BLaER1 (cell line): ENCODE data around the gene PRCC.

Experiments
- H3K27ac ChIP-seq: shearing (Covaris generic); formaldehyde crosslinking; 2 replicates; pipeline ENCODE4 v1.8.1; 2022
- H3K27me3 ChIP-seq: shearing (Covaris generic); formaldehyde crosslinking; 2 replicates; pipeline ENCODE4 v1.8.1; 2022
- H3K36me3 ChIP-seq: shearing (Covaris generic); formaldehyde crosslinking; 2 replicates; pipeline ENCODE4 v1.8.1; 2022
- H3K4me1 ChIP-seq: shearing (Covaris generic); formaldehyde crosslinking; 2 replicates; pipeline ENCODE4 v1.8.1; 2022
- H3K4me2 ChIP-seq: shearing (Covaris generic); formaldehyde crosslinking; 2 replicates; pipeline ENCODE4 v1.8.1; 2022
- H3K4me3 ChIP-seq: shearing (Covaris generic); formaldehyde crosslinking; 2 replicates; pipeline ENCODE4 v1.8.1; 2022
- H3K9ac ChIP-seq: shearing (Covaris generic); formaldehyde crosslinking; 2 replicates; pipeline ENCODE4 v1.8.1; 2022
- H3K9me3 ChIP-seq: shearing (Covaris generic); formaldehyde crosslinking; 2 replicates; pipeline ENCODE4 v1.8.1; 2022
- H4K20me1 ChIP-seq: shearing (Covaris generic); formaldehyde crosslinking; 2 replicates; pipeline ENCODE4 v1.8.1; 2022
- Cebpa-rat ChIP-seq: shearing (Covaris generic); IDR thresholded peaks from 2 replicates; pipeline ENCODE4 v1.8.1; 2022

Gene PRCC

GRCh38 chr1:156744344-156744743 lies 23.0 kb upstream of the PRCC start:
- no peak for TF ChIP-seq Cebpa-rat
- H3K36me3 ChIP-seq, result peaks cover 62% of the 10 kb centered on the region
- H3K27me3 ChIP-seq, result no peaks in the 10 kb centered on the region
- no peak overlapping the region for H3K4me3 ChIP-seq
- H3K4me1 ChIP-seq, result peaks cover 74% of the 10 kb centered on the region
- no peaks in the 10 kb centered on the region for H3K9me3 ChIP-seq
- H4K20me1 ChIP-seq, result peaks cover 63% of the 10 kb centered on the region
- no peak overlapping the region; the same call in 1 of the 2 replicates for H3K27ac ChIP-seq
- no peak overlapping the region; the same call in 1 of the 2 replicates for H3K9ac ChIP-seq
- H3K4me2 ChIP-seq, result no peak overlapping the region

GRCh38 chr1:156744786-156745419 lies 22.4 kb upstream of the PRCC start:
- Histone ChIP-seq H3K4me3 (no peak overlapping the region), H3K36me3 (peaks cover 66% of the 10 kb centered on the region), H3K27me3 (no peaks in the 10 kb centered on the region), H4K20me1 (peaks cover 63% of the 10 kb centered on the region), H3K4me2 (peak overlapping the region; percentile 96), H3K9me3 (no peaks in the 10 kb centered on the region), H3K27ac (peak overlapping the region; percentile 70), H3K4me1 (peaks cover 68% of the 10 kb centered on the region), H3K9ac (peak overlapping the region; percentile 6; the same call in 1 of the 2 replicates)
- TF ChIP-seq Cebpa-rat, result no peak

- Histone ChIP-seq H3K4me3 (no peak overlapping the region), H3K27ac (peak overlapping the region; percentile 26; the same call in 1 of the 2 replicates), H3K9ac (no peak overlapping the region), H3K9me3 (no peaks in the 10 kb centered on the region), H3K4me1 (peaks cover 62% of the 10 kb centered on the region), H3K27me3 (no peaks in the 10 kb centered on the region), H3K36me3 (peaks cover 66% of the 10 kb centered on the region), H3K4me2 (peak overlapping the region; percentile 96), H4K20me1 (peaks cover 63% of the 10 kb centered on the region)
- TF ChIP-seq Cebpa-rat, result no peak
Measured at GRCh38 chr1:156745881-156746280, 21.5 kb upstream of the PRCC start.

GRCh38 chr1:156746406-156746727 lies 21.0 kb upstream of the PRCC start:
- Histone ChIP-seq H3K9ac (no peak overlapping the region), H3K4me3 (peak overlapping the region; percentile 84; the same call in 1 of the 2 replicates), H3K4me2 (peak overlapping the region; percentile 96), H3K27me3 (no peaks in the 10 kb centered on the region), H4K20me1 (peaks cover 63% of the 10 kb centered on the region), H3K4me1 (peaks cover 61% of the 10 kb centered on the region), H3K9me3 (no peaks in the 10 kb centered on the region), H3K27ac (peak overlapping the region; percentile 79; the same call in 1 of the 2 replicates), H3K36me3 (peaks cover 66% of the 10 kb centered on the region)
- TF ChIP-seq Cebpa-rat, result no peak

GRCh38 chr1:156746728-156747631 lies 20.4 kb upstream of the PRCC start:
- Histone ChIP-seq H3K27me3 (no peaks in the 10 kb centered on the region), H3K36me3 (peaks cover 60% of the 10 kb centered on the region), H4K20me1 (peaks cover 58% of the 10 kb centered on the region), H3K9me3 (no peaks in the 10 kb centered on the region), H3K4me2 (peak overlapping the region; percentile 96), H3K9ac (peak overlapping the region; percentile 100), H3K27ac (peak overlapping the region; percentile 98), H3K4me1 (peaks cover 55% of the 10 kb centered on the region), H3K4me3 (peak overlapping the region; percentile 84)
- no peak for TF ChIP-seq Cebpa-rat

DNA sequence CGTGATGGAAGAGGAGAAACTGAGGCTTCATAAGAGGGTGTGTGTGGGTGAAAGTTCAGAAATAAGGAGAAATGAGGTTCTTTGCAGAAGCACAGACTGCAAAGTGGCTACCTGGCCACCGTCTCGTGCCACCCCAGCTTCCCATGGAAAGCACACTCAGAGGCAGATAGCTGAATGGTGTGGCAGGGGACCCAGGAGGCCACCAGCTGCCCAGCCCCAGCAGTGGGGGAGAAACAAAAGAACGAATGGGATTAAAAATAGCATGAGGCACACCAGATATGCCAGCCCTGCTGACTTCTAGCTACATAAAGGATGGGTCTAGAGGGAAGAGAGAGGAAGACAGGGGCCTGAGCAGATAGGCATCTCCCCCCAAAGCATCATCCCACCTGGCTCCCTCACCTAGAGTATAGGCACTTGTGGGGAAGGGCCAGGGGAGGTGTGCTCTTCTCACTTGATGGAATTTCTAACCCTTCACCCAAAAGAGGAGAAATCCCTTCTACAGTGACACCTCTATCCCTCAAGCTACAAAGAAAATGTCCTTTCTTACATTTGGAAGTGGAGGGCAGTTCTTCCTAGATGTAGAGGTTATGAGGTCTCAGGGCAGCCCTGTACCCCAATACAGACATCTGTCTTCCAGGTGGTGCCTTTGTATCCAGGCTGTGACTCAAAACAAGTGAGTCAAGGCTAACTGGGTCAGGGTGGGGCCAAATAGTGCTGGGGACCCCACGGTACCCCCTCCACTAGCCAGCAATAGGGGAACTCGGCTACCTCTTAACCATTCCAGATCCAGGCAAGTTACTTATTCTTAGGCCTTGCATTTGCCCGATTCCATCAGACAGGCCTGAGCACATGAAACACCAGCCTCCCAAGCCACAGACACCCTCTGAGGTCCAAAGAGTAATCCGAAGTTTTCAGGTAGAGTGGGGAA lies 19.3 kb upstream of the PRCC start:
- Histone ChIP-seq H3K27me3 (no peaks in the 10 kb centered on the region), H3K36me3 (peaks cover 50% of the 10 kb centered on the region), H3K27ac (peak overlapping the region; percentile 98), H3K9ac (peak overlapping the region; percentile 100), H4K20me1 (peaks cover 48% of the 10 kb centered on the region), H3K4me2 (peak overlapping the region; percentile 96), H3K9me3 (no peaks in the 10 kb centered on the region), H3K4me1 (peaks cover 50% of the 10 kb centered on the region), H3K4me3 (peak overlapping the region; percentile 84)
- TF ChIP-seq Cebpa-rat, result no peak

DNA sequence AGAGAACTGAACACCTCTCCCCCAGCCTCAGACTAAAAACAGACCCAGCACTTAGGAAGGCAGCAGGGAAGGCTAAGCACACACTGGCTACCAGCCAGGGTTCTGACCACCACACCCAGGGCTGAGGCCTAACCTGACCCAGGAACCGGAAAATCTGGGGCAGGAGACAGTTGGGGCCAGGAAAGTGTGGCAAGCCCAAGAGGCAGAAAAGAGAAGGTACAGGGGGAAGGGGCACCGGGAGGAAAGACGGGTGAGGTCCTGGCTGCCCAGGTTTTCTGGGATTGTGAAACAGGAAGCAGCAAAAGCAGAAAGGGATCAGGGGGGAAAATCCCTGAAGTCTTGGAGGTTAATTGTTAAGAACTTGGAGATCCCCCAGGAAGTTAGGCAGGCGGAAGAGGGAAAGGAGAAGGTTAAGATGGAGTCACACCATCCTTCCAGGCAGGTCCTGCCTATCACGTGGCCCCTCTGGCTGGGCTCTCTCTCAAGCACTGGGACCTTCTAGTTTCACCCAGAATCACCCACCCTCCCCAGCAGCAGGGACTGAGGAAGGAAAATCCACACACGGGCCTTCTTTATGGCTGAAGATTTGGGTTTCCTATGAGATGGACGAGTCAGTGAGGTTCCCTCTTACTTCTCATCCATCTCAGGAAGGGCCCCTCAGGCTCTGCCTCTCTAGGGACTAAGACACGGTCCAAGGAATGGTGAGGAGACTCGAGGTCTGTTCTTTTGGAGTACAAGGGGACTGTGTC lies 18.5 kb upstream of the PRCC start:
- TF ChIP-seq Cebpa-rat, result no peak
- H3K27me3 ChIP-seq, result no peaks in the 10 kb centered on the region
- peak overlapping the region; percentile 96 for H3K4me2 ChIP-seq
- H3K4me3 ChIP-seq, result peak overlapping the region; percentile 84
- peaks cover 39% of the 10 kb centered on the region for H4K20me1 ChIP-seq
- no peaks in the 10 kb centered on the region for H3K9me3 ChIP-seq
- peak overlapping the region; percentile 100 for H3K9ac ChIP-seq
- peak overlapping the region; percentile 98 for H3K27ac ChIP-seq
- H3K4me1 ChIP-seq, result peaks cover 50% of the 10 kb centered on the region
- peaks cover 41% of the 10 kb centered on the region for H3K36me3 ChIP-seq

DNA sequence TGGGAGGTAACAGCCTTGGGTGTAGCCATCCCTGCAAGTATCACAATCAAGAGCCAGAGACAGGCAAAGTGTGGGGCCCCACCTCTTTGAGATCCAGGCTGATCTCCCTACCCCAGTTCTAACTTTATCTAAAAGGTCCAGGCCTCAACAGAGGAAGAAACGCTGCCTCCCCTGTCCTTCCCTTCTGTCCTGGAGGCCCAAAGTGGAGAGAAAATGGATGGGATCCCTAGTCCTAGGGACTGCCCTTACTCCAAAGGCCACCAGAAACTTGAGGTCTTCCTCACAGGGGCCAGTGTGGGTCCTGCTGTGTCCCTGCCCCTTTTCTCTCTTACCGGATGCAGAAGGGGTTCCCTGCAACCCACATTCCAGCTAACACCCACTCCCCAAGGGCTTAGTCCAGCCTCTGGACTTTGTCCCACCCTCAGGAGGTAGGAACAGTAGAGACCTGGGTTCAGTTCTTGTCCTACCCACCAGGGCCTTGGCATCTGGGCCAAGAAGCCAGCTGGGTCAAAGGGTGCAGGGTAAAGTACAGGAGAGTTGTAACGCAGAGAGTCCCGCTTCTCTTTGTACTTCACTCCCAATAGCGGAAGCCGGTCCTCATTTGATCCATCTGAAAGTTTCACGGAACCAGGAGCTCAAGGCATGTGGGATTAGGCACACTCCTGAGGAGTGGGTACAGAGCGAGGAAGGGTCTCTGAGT lies 17.8 kb upstream of the PRCC start:
- Histone ChIP-seq H3K9ac (peak overlapping the region; percentile 100), H3K27ac (peak overlapping the region; percentile 98), H3K27me3 (no peaks in the 10 kb centered on the region), H4K20me1 (peaks cover 34% of the 10 kb centered on the region), H3K4me2 (peak overlapping the region; percentile 96), H3K9me3 (no peaks in the 10 kb centered on the region), H3K4me1 (peaks cover 54% of the 10 kb centered on the region), H3K4me3 (peak overlapping the region; percentile 84), H3K36me3 (peaks cover 36% of the 10 kb centered on the region)
- TF ChIP-seq Cebpa-rat, result no peak
